Endothelial cell of umbilical vein (primary cell): ENCODE measurements around the gene TPP2. TPM values are rescaled to one million over a fixed set of nuclear protein-coding genes. Genes with fewer than 3 reads are reported as not detected.

Experiments used
- BruUV-seq: library from RNA; stranded (reverse); fragments of 400-500 nt; replicated peaks from 2 replicates; lab custom pipeline; 2021; lab: Mats Ljungman, UMichigan
- CTCF ChIA-PET: fragments of 300-600, 350-600 bp; sonication (Branson Sonifier 250); formaldehyde crosslinking; loops from one replicate; lab custom pipeline; 2021; ENCODE audit warnings: antibody characterized with exemption, inconsistent platforms; lab: Charles Lee
- POLR2A ChIA-PET: fragments of 300-600, 350-600 bp; sonication (Branson Sonifier 250); formaldehyde crosslinking; loops from one replicate; lab custom pipeline; 2021; ENCODE audit warnings: antibody characterized with exemption, inconsistent platforms; lab: Charles Lee
- DNase-seq: peaks from one replicate; pipeline ENCODE4 v3.0.0-alpha.2; 2011; ENCODE audit warnings: low read depth, low spot score
- FAIRE-seq: peaks from 2 replicates; lab custom pipeline; 2011; peaks lifted over from hg19 to GRCh38; lab: Jason Lieb, UNC
- H2AFZ ChIP-seq: 2 replicates; pipeline ENCODE4 v1.6.0; 2012; ENCODE audit warnings: low read depth, low read length, control low read depth, inconsistent platforms
- H3K27ac ChIP-seq: 2 replicates; pipeline ENCODE4 v1.5.1; 2011; ENCODE audit warnings: low read depth, mild to moderate bottlenecking, control low read depth, low read length, moderate library complexity; ENCODE audit not compliant: insufficient read depth
- H3K27me3 ChIP-seq, 2 experiments: 2 replicates each; pipeline versions ENCODE4 v1.6.0 to v1.6.1; 2011; ENCODE audit warnings: low read length in 2 of 2, mixed read lengths in 1 of 2; ENCODE audit not compliant: control insufficient read depth in 2 of 2, insufficient read depth in 2 of 2
- H3K36me3 ChIP-seq, 2 experiments: 2 replicates in 1 of 2; 3 replicates in 1 of 2; pipeline ENCODE4 v1.5.1; 2011; ENCODE audit warnings: low read length in 2 of 2, mild to moderate bottlenecking in 1 of 2, moderate library complexity in 1 of 2; ENCODE audit not compliant: control insufficient read depth in 2 of 2, insufficient read depth in 2 of 2; ENCODE audit errors: extremely low read depth in 1 of 2
- H3K4me1 ChIP-seq: 3 replicates; pipeline ENCODE4 v1.5.1; 2011; ENCODE audit warnings: mild to moderate bottlenecking, low read length; ENCODE audit not compliant: control insufficient read depth, insufficient read depth; ENCODE audit errors: extremely low read depth
- H3K4me2 ChIP-seq: 2 replicates; pipeline ENCODE4 v1.6.1; 2011; ENCODE audit warnings: low read length, control low read depth, mixed read lengths; ENCODE audit not compliant: insufficient read depth
- H3K4me3 ChIP-seq, 3 experiments: fragments of 200-600 bp in 1 of 3; sonication (generic), shearing (Covaris generic) in 1 of 3; replicated peaks in 1 of 3; 2 replicates each; pipeline ENCODE4 v1.5.1; 2011 to 2016; ENCODE audit warnings: control low read depth in 3 of 3, low read length in 3 of 3, mild to moderate bottlenecking in 2 of 3, inconsistent platforms in 1 of 3, low read depth in 1 of 3, moderate library complexity in 1 of 3; ENCODE audit not compliant: insufficient read depth in 1 of 3
- H3K79me2 ChIP-seq: 2 replicates; pipeline ENCODE4 v1.6.0; 2012; ENCODE audit warnings: low read length, inconsistent platforms; ENCODE audit not compliant: control insufficient read depth, insufficient read depth
- H3K9ac ChIP-seq: replicated peaks from 2 replicates; pipeline ENCODE3; 2011; ENCODE audit warnings: low read length, control low read depth; ENCODE audit not compliant: insufficient read depth; ENCODE audit errors: extremely low read depth
- H3K9me1 ChIP-seq: replicated peaks from 3 replicates; pipeline ENCODE4 v1.6.0; 2011; ENCODE audit warnings: mild to moderate bottlenecking, low read length; ENCODE audit not compliant: control insufficient read depth, insufficient read depth; ENCODE audit errors: extremely low read depth
- H3K9me3 ChIP-seq: replicated peaks from 2 replicates; pipeline ENCODE4 v1.5.1; 2012; ENCODE audit warnings: low read length, inconsistent platforms; ENCODE audit not compliant: control insufficient read depth, insufficient read depth
- H4K20me1 ChIP-seq: replicated peaks from 2 replicates; pipeline ENCODE3; 2011; ENCODE audit warnings: mild to moderate bottlenecking, low read length; ENCODE audit not compliant: control insufficient read depth, insufficient read depth; ENCODE audit errors: extremely low read depth
- CTCF ChIP-seq, 2 donors: IDR thresholded peaks; 1 replicate in 1 of 2; 2 replicates in 1 of 2; pipeline ENCODE4 v1.5.1; 2011; ENCODE audit warnings: low read length in 2 of 2, mild to moderate bottlenecking in 2 of 2, moderate library complexity in 2 of 2, control low read depth in 1 of 2, inconsistent platforms in 1 of 2, low read depth in 1 of 2; ENCODE audit not compliant: insufficient read depth in 1 of 2; ENCODE audit errors: extremely low read depth in 1 of 2
- EZH2 ChIP-seq: IDR thresholded peaks from 2 replicates; pipeline ENCODE4 v1.6.1; 2012; ENCODE audit warnings: borderline replicate concordance, low read depth, mild to moderate bottlenecking, moderate library complexity, low read length, inconsistent platforms; ENCODE audit not compliant: severe bottlenecking
- FOS ChIP-seq: IDR thresholded peaks from 2 replicates; pipeline ENCODE4 v1.6.1; 2011; ENCODE audit warnings: mild to moderate bottlenecking, low read length, moderate library complexity, borderline replicate concordance; ENCODE audit not compliant: insufficient read depth
- GATA2 ChIP-seq: IDR thresholded peaks from 2 replicates; pipeline ENCODE4 v1.7.0; 2011; ENCODE audit warnings: low read depth, mild to moderate bottlenecking, moderate library complexity, mixed read lengths, low read length; ENCODE audit not compliant: insufficient read length, insufficient read depth
- JUN ChIP-seq: IDR thresholded peaks from 2 replicates; pipeline ENCODE4 v1.6.1; 2011; ENCODE audit warnings: borderline replicate concordance, low read depth; ENCODE audit not compliant: insufficient read length, insufficient read depth
- MAX ChIP-seq: IDR thresholded peaks from 2 replicates; pipeline ENCODE4 v1.6.1; 2011; ENCODE audit not compliant: insufficient read depth, insufficient read length
- MYC ChIP-seq: IDR thresholded peaks from one replicate; pipeline ENCODE4 v1.6.1; 2011; ENCODE audit warnings: mild to moderate bottlenecking, low read depth, low read length
- POLR2A ChIP-seq: IDR thresholded peaks from 2 replicates; pipeline ENCODE4 v1.6.1; 2012; ENCODE audit warnings: low read depth, mild to moderate bottlenecking, control low read depth, low read length
- POLR2AphosphoS5 ChIP-seq: IDR thresholded peaks from 2 replicates; pipeline ENCODE4 v1.6.1; 2012; ENCODE audit warnings: low read depth, mild to moderate bottlenecking, control low read depth, low read length, moderate library complexity; ENCODE audit not compliant: insufficient read depth
- dilution Hi-C: fragments of 300-500 bp; cut with MboI; formaldehyde crosslinking; loops from one replicate; pipeline ENCODE4 v1.15.0; 2019; ENCODE audit warnings: low sequenced_read_pairs; ENCODE audit not compliant: extremely low pct_ligation_motif_present
- intact Hi-C: fragments of 100-400 bp; cut with micrococcal nuclease; formaldehyde crosslinking; loops from one replicate; pipeline ENCODE4 v1.10.0; 2022
- polyA plus RNA-seq, 4 experiments: library from polyadenylated mRNA; depleted of rRNA in 3 of 4; stranded (reverse) in 3 of 4; unstranded in 1 of 4; fragments of >200 nt; gene quantifications; 2 replicates each; pipeline versions ENCODE4 v1.2.1 to v1.2.3, GENCODE V29; 2011 to 2012; ENCODE audit warnings: missing spikeins in 1 of 4
- total RNA-seq: library from RNA; stranded (reverse); gene quantifications from 2 replicates; pipeline ENCODE4 v1.2.3, GENCODE V29; 2021

The TPP2 gene
- total and polyA plus RNA-seq, 2 donors (not counting 3 experiments of a cell fraction or from before 2014, with no cell fraction given) = 11.5 to 46.7 TPM

GRCh38 chr13:102715447-102715846 is 118.7 kb downstream of the TPP2 start:
- no peak overlapping the region for H3K27ac ChIP-seq
- no peaks in the 10 kb centered on the region for H3K36me3 ChIP-seq
- DNase-seq (no peak), FAIRE-seq (no peak)
- H3K27me3 ChIP-seq = peaks cover 0 to 2% of the 10 kb centered on the region in 2 experiments
- H3K4me1 ChIP-seq = no peaks in the 10 kb centered on the region
- H2AFZ ChIP-seq = no peak overlapping the region
- no peak overlapping the region for H3K4me3 ChIP-seq
- CTCF ChIA-PET = interaction anchor here (0.8 to 3.6 kb wide), 4 partner anchors 10 to 124 kb away, joined by 3 to 31 read pairs (median 4); no protein-coding TSS in a partner anchor
- POLR2A ChIA-PET = no interaction called here
- H4K20me1 ChIP-seq = no peaks in the 10 kb centered on the region
- H3K9me1 ChIP-seq = no peaks in the 10 kb centered on the region
- dilution Hi-C loops = no loop called here
- intact Hi-C loops = no loop called here
- TF ChIP-seq JUN (no peak), EZH2 (no peak), MAX (no peak), POLR2A (no peak), CTCF (IDR thresholded peaks at IDR 0.05; ENCODE audit: extremely low read depth in 1 of 2, insufficient read depth in 1 of 2, low read depth in 1 of 2, low read length in 2 of 2) (no peak), FOS (no peak), MYC (no peak), POLR2AphosphoS5 (no peak), GATA2 (no peak)
- no peak overlapping the region for H3K4me2 ChIP-seq
- H3K79me2 ChIP-seq = no peaks in the 10 kb centered on the region
- H3K9me3 ChIP-seq = no peaks in the 10 kb centered on the region
- BruUV-seq = no TSS peak
- no peak overlapping the region for H3K9ac ChIP-seq
